HG03469 (cell line): Measurements from ENCODE around the gene MT4.
A peak's percentile ranks its signal among the peaks of the same experiment; 100 is the strongest.

Experiments used
- ATAC-seq: cut with Tn5 transposase; IDR thresholded peaks from one replicate; pipeline ENCODE4 v1.9.1; 2021; ENCODE audit warnings: mild to moderate bottlenecking, moderate library complexity, moderate number of reproducible peaks; ENCODE audit not compliant: unreplicated experiment

The MT4 gene

DNA sequence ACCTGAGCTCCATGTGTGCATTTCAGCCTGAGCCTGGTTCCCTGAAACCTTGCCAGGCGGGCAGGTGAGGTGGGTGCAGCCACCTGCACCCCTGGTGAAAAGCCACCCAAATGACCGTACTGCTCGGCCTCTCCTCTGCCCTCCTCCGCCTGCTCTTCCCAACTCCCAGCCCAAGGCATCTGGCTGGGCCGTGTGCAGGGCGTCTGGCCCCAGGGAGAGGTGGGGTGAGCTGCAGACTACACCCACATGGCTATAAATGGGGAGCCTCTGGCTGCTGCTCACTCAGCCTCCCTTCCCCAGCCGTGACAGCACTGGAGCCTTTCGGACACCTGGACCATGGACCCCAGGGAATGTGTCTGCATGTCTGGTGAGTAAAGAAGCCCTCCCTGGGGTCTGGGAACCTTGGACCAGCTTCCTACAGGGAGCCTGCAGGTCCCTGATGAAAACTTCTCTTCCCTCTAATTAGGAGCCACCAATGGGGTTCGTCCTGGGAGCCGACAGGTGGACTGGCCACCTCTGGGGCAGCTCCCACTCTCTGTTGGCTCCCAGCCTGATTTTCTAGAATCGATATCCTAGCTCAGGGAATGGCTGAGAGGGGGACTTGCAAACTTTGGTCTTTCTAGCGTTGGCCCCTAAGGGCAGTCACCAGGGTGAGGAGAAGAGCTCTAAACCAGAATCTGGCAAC lies at the start of gene MT4:
TSS of gene MT4 (plus strand) at position 281 of the 685 bp plus-strand sequence. CDS start at position 337, 56 bp downstream.
- no peak for ATAC-seq

DNA sequence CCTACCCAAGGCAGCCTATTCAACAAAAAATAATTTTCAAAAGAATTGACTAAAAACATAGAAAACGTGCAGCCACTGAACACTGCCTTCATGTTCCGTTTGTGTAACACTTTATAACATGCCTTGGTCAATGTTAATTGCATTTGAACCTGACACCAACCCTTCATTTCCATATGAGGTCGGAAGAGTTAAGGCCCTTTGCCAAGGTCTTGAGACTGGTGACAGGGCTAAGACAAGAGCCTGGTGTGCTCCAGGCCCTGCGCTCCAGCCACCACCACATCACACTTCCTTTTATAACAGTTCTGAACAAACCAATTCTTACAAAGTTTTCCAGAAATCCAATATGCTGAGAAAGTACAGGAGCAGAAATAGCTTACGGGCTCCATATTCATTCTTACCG lies 49.2 kb upstream of the MT4 start:
- ATAC-seq, result no peak

DNA sequence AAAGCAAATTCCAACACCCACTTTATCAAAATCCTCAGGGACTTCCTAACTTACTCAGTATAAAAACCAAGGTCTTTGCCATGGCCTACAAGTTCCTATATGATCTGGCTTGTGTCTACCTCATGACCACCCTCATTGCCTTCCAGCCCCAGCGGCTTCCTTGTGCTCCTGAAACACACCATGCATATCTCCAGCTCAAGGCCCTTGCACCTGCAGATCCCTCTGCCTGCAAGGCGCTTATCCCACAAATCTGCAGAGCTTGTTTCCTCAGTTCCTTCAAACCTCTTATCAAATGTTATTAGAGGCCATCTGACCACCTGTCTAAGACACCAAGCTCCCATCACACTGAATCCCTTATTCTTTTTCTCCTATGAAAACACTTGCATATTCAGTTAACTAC lies 47.7 kb upstream of the MT4 start:
- no peak for ATAC-seq

DNA sequence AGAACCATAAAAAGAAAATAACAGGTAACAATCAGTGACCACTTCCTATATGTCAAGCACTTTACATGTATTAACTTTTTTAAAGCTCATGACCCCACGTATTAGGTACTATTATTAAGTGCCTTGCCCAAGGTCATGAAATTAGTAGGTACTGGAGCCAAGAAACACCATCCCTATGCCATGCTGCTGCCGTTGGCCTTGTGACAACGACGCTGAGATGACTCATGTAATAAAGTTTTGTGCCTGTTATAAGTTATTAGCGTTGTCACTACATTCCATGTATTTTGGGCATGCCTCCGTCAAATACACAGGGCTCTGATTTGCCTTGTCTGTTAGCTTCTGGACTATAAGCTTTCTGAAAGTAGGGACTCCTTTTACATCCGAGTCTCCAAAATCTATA lies 46.4 kb upstream of the MT4 start:
- no peak for ATAC-seq

DNA sequence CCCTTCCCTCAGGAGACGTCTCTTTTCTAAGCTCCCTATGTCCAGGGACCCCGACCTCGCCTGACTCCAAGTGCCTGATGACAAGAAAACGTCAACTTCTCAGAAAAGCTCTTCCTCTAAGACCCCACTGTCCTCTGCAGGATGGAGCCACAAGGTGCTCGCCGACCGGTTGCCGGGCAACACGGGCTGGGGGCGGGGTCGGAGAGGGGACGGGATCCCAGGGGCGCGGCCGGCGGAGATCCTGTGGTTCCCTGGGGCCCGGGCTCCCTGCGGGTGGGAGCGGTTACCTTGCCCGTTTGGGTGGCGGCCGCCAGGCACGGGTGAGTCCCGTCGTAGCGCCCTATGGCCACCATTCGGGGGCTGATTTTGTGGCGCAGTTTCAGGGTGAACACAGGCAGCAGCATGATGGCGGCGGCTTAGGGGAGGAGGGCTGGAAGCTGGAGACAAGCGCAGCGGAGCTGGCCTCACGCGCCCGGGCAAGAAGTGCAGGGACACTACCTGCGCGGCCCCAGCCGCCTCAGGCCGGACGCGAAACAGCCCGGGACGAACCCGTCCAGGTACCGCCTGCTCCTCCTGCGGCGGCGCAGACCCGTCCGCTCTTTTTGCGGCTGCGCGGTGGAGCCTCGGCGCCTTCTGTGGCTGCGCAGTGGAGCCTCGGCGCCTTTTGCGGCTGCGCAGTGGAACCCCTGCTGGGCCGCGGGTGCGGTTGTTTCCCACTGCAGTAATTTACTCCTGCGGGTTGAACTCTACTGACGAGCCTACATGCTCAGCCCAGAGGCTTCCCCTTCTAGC lies 45.2 kb upstream of the MT4 start, which contains the start of gene BBS2:
TSS of gene BBS2 (minus strand) at position 566 of the 792 bp plus-strand sequence. CDS start at position 404, 162 bp downstream.
- ATAC-seq, result peak; percentile 59

DNA sequence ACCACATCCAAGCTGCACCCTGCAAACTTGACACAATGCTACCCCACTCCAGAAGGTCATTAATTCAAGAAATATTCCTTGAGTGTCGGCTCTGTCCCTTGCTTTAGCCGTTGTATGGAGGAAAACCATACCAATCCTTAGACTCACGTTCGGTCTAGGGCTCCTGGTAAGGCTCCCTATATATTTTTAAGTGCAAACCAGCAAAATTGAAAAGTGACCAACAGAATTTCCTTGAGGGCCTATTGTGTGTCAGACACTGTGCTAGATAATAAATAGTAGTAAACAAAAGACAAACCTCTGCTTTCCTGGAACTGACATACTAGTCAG lies 44.7 kb upstream of the MT4 start:
- ATAC-seq, result no peak

DNA sequence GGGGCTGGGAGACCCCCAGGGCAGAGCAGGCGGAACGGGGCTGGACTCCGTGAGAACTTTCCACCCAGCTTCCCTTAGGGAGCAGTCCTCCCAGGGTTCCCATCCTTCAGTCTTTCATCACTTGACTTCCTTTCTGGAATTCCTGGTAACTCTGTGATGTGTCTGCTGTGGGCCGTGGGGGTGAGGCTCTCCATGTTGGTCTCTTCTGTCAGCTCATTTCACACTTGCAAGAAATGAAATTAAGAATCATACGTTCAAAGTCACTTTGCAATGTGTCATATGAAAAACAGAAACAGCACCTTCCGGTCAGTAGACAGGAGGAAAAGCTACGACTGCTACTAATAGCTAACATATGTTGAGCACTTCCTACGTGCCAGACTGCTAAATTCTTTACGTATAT lies 39.6 kb upstream of the MT4 start:
- ATAC-seq, result no peak

DNA sequence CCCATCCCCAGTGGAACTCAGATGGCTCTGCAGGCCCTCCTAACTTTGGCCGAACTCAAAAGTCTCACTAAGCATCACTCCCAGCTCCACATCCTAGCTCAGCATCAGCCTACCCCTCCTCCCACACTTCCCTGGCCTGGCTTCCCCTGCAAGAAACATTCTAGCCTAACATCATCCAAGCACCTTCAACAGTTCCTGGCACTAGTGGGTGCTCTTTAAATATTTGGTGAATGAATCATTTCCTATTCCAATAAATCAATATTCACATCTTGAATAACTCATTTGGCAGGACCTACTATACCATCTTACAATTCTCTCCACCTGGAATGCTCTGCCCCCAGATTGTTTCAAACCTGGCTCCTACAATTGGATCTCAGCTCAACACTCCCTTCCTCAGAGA lies 34.0 kb upstream of the MT4 start:
- no peak for ATAC-seq

DNA sequence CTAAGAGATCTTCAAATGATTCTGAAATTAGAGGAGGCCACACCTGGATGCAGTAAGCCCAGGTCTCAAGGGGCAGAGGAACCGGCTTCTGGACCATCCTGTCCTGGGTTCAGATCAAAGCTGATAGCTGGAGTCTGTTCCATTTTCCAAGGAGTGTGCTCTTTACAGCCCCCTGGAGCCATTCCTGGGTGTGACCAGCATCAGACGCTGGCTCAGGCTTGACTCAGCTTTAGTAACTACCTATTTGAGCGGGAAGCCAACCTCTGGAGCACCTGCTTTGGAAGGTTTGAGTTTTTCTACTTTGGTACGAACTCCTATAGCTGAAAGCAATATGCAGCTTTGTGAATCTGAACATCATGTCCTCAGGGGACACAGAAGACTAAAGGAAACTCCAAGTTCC lies 32.2 kb upstream of the MT4 start:
- no peak for ATAC-seq

DNA sequence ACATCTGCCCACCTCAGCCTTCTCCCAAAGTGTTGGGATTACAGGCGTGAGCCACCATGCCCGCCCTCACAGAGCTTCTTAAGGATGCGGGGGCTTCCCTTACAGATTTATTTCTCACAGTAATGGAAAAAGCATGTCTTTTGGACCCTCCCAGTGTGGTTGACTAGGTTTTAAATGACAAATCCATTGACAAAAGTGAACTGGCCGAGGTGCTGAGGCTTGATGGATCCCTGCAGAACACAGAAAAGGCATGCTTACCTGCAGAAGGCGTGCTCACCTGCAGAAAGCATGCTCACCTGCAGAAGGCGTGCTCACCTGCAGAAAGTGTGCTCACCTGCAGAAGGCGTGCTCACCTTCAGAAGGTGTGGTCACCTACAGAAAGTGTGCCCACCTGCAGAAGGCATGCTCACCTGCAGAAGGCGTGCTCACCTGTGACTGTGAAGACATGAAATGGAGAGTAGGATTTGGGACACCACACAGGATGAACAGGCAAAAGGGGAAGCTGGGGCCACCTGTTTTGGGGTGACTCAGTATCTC lies 30.0 kb upstream of the MT4 start:
- ATAC-seq, result no peak

DNA sequence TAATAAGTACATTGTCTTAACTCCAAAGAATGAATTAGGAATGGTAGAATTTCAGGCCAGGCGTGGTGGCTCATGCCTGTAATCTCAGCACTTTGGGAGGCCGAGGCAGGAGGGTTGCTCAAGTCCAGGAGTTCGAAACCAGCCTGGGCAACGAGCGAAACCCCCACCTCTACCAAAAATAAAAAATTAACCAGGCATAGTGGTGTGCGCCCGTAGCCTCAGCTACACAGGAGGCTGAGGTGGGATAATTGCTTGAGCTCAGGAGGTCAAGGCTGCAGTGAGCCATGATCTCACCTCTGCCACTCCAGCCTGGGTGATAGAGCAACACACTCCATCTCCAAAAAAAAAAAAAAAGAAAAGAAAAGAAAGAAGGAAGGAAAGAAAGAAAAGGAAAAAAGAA lies 26.5 kb upstream of the MT4 start:
- no peak for ATAC-seq

DNA sequence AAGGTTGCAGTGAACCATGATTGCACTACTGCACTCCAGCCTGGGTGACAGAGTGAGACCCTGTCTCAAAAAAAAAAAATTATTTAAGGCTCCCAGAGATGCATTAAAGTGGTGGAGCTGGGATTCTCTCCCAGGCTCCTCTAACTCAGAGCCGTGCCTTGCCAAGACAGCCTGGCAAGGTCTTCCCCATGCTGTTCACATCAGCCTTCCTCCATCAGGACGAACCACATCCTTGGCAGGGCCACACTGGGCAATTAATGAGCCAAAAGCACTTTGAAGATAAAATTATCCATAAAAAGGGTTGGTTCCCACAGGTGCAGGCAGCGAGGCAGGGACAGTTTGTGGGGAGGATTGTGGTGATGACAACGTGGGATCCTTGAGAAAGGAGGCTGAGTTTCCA lies 25.2 kb upstream of the MT4 start:
- no peak for ATAC-seq

DNA sequence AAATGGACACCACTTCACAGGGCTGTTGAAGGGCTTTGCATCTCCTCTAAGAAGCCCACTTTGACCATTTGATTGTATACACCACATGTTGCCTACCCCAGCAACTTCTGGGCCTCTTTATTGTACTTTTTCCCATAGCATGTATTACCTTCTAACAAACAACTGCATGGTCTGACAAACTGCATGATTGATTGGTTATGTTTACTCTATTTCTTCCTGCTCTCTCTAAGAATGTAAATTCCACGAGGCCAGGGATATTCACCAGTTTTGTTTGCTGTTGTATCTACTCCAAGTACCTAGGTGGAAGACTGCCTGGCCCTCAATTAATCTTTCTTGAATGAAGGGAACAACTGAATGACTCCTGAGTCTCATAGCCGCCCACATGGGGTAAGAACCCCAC lies 22.8 kb upstream of the MT4 start:
- no peak for ATAC-seq

DNA sequence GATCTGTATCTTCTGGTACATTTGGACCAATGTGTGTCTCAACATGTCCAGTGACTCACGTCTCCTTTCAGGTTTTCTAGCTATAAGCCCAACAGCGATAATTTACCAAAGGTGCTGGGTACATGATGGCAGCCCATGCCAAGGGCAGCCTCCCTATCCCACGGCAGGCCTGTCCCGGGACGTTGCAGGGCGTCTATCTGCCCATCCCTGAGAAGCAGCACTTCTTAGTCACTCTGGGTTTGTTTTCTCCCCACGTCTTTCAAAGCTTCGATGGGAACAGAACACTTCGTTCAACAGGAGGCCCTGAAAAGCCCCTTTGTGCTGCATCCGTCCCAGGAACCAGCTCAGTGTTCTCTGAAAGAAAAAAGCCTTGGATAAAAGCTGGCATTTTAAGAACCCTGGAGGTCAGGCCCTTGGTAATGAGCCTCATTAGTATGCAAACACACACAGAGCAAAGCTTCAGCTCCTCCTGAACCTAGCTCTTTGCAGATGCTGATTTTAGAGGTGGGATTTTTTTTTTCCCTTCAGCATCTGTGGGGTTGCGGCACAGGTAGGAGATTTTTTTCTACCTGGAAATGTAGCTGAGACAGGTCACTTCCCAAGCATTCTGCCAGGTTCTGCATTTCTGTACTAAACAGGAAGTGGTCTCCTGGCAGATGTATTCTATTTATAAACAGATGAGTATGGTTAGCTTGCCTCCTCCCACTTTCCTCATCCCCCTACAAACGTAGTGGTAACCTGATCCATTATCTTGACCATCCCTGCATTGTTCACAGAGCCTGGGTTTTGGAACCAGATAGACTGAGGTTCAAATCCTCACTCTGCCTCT lies 17.5 kb upstream of the MT4 start:
- ATAC-seq, result no peak

DNA sequence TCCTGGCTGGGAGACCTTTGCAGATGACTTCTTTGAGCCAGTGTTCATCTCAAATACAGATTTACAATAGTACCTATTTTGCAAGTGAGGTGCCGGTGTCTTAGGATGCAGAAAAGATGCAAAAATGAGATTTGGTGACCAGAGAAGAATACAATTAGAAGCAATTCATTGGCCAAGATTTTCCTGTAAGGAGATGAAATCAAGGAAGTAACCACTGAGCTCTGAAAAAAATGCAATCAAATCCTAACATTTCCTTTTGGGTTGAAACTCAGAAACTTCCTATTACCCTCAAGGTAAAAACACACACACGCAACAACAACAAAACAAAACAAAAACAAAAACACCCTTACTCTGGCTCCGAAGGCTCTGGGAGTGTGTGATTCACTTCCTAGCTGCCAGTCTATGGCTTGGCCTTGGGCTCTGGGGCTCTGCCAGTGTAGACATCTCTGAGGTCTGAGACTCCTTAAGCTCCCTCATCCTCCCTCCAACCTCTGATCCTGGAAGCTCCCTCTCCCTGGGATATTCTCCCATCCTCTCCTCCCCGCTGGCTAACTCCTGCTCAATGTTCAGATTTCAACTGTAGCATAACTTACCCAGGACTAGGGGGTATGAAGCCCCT lies 16.8 kb upstream of the MT4 start:
- ATAC-seq, result no peak

DNA sequence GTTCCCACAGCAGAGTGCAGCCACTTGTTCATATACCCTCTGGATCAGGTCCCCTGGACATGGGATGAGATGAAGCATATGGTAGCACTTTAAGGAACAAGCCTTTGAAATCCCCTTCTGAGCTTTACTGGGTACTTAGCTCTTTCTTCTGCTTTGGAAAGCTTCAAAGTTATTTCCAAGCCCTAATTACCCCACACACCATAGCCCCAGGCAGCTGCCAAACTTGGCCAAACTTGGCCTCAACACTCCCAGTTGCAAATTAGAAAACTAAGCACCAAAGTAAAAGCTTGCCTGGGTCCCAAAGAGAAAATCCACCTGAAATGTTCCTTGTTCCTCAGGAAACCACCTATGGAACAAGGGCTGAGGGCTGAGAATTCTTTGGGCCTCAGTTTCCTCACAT lies 15.7 kb upstream of the MT4 start:
- ATAC-seq, result no peak

DNA sequence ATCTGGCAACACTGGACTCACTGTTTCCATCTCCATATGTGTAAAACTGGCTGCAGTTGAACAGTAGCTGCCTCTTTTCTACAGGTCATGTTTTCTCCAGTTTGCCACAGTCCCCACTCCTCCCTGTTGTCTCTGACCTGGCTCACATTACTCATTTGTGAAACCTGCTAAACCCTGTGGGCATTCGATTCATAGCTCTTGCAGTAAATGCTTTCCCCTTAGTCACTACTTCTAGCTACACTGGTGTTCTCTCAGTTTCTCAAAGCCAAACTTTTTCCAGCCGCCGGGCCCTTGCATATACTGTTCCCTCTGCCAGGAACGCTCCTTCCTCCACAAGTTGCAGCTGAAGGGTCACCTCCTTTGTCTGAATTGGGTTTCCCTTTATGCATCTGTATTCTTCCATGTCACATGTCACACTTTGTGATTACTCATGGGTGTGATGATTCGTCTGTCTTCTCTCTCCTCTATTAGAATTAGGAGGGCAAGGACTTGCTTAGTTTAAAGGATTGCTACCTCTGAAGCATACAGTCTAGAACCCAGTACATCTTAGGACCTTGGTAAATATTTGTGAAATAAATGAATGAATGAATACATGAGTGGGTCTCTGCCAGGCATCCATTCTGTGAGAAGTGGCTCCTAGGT lies 15.0 kb upstream of the MT4 start:
- no peak for ATAC-seq

DNA sequence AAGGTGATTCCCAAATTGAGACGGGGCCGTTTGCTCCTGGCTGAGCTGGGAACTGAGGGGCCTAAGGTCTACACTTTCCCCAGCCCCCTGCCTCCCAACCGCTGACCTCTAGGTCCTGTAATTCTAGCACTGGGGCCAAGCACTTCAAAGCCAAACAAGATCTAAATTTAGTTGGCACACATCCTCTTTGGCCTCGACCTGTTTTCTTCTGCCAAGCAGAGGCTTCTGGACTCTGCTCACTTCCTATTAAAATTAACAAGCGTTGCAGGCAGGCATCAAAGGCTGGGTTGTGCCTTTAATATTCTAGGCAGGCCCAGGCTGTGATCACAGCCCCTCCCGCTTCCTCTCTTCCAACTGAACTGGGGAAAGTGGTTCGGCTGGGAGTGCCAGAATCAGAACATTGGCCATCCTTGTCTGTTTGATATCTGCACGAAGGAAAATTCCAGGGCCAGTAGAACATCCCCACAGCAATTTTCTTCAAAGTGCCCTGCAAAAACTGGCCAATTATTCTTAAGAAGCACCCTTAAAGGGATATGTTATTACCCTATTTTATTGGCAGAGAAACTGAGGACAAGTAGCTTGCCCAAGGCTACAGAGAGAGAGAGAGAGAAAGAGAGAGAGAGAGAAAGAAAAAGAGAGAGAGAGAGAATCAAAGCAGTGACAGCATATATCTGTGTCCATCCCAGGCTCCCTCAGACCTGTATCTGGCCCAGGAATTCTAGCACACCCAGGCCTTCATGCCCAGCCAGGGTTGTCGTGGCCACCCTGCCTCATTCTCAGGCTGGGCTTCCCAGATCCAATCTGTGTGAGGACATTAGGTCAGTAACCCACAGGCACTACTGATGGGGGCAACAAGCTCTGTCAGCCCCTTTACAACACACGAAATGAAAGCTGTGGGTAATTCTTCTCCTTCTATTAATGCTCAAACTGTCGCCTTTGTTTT lies 12.8 kb upstream of the MT4 start:
- ATAC-seq, result no peak

DNA sequence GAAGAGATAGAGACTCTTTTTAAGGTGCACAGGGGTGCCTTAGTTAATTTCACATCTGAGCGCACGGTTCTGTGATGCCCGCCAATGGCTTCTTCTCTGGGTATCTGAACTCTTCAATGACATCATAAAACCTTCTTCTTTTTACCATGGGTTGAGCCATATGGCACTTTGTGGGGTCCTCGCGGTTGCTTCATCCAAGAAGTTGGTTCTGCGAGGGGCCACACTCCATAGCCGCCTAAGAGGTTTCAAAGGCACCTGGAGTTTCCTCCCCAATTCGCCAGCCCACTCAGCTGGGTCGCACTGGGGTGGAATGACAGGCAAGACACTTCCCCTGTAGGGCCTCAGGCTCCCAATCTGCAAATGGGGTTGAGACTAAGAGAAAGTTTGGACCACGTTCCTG lies 10.4 kb upstream of the MT4 start:
- no peak for ATAC-seq
